Activated B cell treated with CpG ODN at 0.5 μM for 24 hours (primary cell): ENCODE results near the gene ERC1. TPM values are rescaled to one million over a fixed set of nuclear protein-coding genes. Genes with fewer than 3 reads are reported as not detected.

Experiments
- ATAC-seq: fragments of 200-7000 bp; cut with Tn5 transposase; one replicate; pipeline ENCODE4 v1.10.0; 2021; ENCODE audit warnings: low read depth, mild to moderate bottlenecking, moderate library complexity
- CTCF ChIA-PET: fragments of 350-600 bp; sonication (Branson Sonifier 250); formaldehyde crosslinking; loops from one replicate; lab custom pipeline; 2021; ENCODE audit warnings: antibody characterized with exemption; lab: Charles Lee
- POLR2A ChIA-PET: fragments of 350-600 bp; sonication (Branson Sonifier 250); formaldehyde crosslinking; loops from one replicate; lab custom pipeline; 2021; ENCODE audit warnings: antibody characterized with exemption; lab: Charles Lee
- DNase-seq: peaks from one replicate; pipeline ENCODE4 v3.0.0; 2022
- H3K27ac Mint-ChIP-seq: one replicate; pipeline ENCODE4 v1.8.0; 2020; ENCODE audit warnings: mixed read lengths
- H3K27me3 Mint-ChIP-seq: one replicate; pipeline ENCODE4 v1.8.0; 2021; ENCODE audit warnings: mixed read lengths
- H3K36me3 Mint-ChIP-seq: one replicate; pipeline ENCODE4 v1.8.0; 2021; ENCODE audit warnings: low read depth, mixed read lengths
- H3K4me1 Mint-ChIP-seq: one replicate; pipeline ENCODE4 v1.8.0; 2021; ENCODE audit warnings: mixed read lengths
- H3K4me3 Mint-ChIP-seq: one replicate; pipeline ENCODE4 v1.8.0; 2020; ENCODE audit warnings: mild to moderate bottlenecking, mixed read lengths
- H3K9me3 Mint-ChIP-seq: one replicate; pipeline ENCODE4 v1.8.0; 2020; ENCODE audit warnings: mixed read lengths
- CTCF ChIP-seq: fragments of 200-600 bp; IDR thresholded peaks from one replicate; pipeline ENCODE4 v1.8.0; 2022; ENCODE audit warnings: antibody characterized with exemption, mild to moderate bottlenecking
- intact Hi-C: fragments of 100-400 bp; cut with micrococcal nuclease; formaldehyde crosslinking; loops from one replicate; pipeline ENCODE4 v1.15.1; 2024
- total RNA-seq: library from RNA; stranded (reverse); gene quantifications from 2 replicates; pipeline ENCODE4 v1.2.3, GENCODE V29; 2022

ERC1 gene
- total RNA-seq, 1 donor from 2014 or later = 57.0 TPM

DNA sequence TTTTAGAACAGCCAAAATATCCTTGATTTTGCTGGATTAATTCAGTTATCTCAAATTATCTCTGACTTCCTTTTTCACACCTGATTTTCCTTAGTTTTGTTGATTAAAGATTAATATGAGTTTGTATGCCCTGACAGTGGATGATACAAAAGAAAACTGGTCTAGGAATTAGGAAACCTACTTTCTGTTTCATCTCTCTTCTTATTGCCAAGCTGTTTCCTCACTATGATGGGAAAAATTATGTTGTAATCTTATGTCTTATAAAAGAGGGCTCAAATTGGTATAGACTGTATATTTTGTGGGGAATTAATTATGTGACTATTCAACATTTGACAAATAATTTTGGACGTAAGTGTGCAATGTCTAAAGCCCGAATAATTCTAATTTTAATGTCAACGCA lies 331.8 kb downstream of the ERC1 start:
- POLR2A ChIA-PET = no interaction called here
- DNase-seq (no peak), ATAC-seq (no peak)
- CTCF ChIA-PET = no interaction called here
- peaks cover 5% of the 10 kb centered on the region for H3K4me1 Mint-ChIP-seq
- peaks cover 12% of the 10 kb centered on the region for H3K36me3 Mint-ChIP-seq
- intact Hi-C loops = no loop called here
- no peaks in the 10 kb centered on the region for H3K27me3 Mint-ChIP-seq
- H3K9me3 Mint-ChIP-seq = no peaks in the 10 kb centered on the region
- no peak overlapping the region for H3K4me3 Mint-ChIP-seq
- no peak overlapping the region for H3K27ac Mint-ChIP-seq
- no peak for TF ChIP-seq CTCF

- Mint-ChIP-seq H3K9me3 (no peaks in the 10 kb centered on the region), H3K4me1 (peaks cover 5% of the 10 kb centered on the region), H3K27me3 (no peaks in the 10 kb centered on the region), H3K4me3 (no peak overlapping the region), H3K27ac (no peak overlapping the region), H3K36me3 (peaks cover 14% of the 10 kb centered on the region)
- CTCF ChIA-PET = no interaction called here
- TF ChIP-seq CTCF = no peak
- POLR2A ChIA-PET = no interaction called here
- intact Hi-C loops = no loop called here
- ATAC-seq = no peak
- DNase-seq = no peak
Observed at GRCh38 chr12:1324099-1324498, 333.1 kb downstream of the ERC1 start.

DNA sequence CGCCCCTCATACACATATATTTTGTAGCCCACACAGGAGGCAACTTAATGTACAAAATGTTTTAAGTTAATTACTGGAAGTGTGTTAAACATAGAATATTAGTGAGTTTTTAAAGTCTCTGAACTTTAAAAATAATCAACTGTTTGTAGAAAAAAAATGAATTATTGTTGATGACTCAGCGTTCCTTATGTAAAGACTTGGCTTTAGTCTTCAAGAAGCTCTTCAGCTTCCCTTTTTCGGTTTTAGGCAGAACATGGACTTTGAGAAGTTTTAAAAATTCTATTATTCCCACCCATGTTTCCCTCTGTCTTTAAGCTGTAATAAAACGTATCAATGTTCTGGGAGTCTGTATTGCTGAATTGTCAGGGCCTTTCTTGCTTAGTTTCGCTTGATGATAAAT lies 333.9 kb downstream of the ERC1 start:
- Mint-ChIP-seq H3K27ac (no peak overlapping the region), H3K9me3 (no peaks in the 10 kb centered on the region), H3K4me1 (peaks cover 5% of the 10 kb centered on the region), H3K36me3 (peaks cover 14% of the 10 kb centered on the region), H3K4me3 (no peak overlapping the region), H3K27me3 (no peaks in the 10 kb centered on the region)
- TF ChIP-seq CTCF = no peak
- ChIA-PET POLR2A (no interaction called here), CTCF (no interaction called here)
- intact Hi-C loops = no loop called here
- DNase-seq (no peak), ATAC-seq (no peak)

- CTCF ChIA-PET = no interaction called here
- Mint-ChIP-seq H3K27me3 (no peaks in the 10 kb centered on the region), H3K4me1 (peaks cover 5% of the 10 kb centered on the region), H3K4me3 (no peak overlapping the region), H3K27ac (no peak overlapping the region), H3K36me3 (peaks cover 11% of the 10 kb centered on the region), H3K9me3 (no peaks in the 10 kb centered on the region)
- no peak for ATAC-seq
- intact Hi-C loops = no loop called here
- no peak for DNase-seq
- POLR2A ChIA-PET = no interaction called here
- TF ChIP-seq CTCF = no peak
Observed at GRCh38 chr12:1325666-1326065, 334.6 kb downstream of the ERC1 start.

DNA sequence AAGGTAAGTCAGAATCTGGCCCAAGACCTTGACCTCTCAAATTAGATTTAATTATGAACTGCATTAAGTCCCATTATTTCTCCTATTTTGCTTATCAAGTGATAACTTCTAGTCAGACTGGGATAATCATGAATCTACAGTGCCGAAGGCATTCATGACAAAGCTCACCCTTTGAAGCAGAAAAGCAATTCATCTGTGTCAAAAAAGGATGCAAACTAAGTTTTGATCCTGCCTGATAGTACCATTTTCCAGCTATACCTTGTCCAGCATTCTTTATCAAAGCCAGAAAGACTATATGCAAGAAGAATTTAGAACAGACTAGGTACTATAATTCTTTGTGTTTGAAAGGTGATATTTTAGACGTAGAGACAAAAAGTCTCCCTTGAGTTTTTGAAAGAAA lies 335.2 kb downstream of the ERC1 start:
- POLR2A ChIA-PET = no interaction called here
- Mint-ChIP-seq H3K36me3 (peaks cover 11% of the 10 kb centered on the region), H3K4me3 (no peak overlapping the region), H3K27ac (no peak overlapping the region), H3K27me3 (no peaks in the 10 kb centered on the region), H3K9me3 (no peaks in the 10 kb centered on the region), H3K4me1 (peaks cover 5% of the 10 kb centered on the region)
- DNase-seq = no peak
- CTCF ChIA-PET = no interaction called here
- no peak for ATAC-seq
- intact Hi-C loops = no loop called here
- no peak for TF ChIP-seq CTCF
